Measurements from ENCODE around the gene SPATA9. TPM values are rescaled to one million over a fixed set of nuclear protein-coding genes. Genes with fewer than 3 reads are reported as not detected.
A peak's percentile ranks its signal among the peaks of the same experiment; 100 is the strongest.

The SPATA9 gene
- total RNA-seq, 1 donor = 0.54 TPM

- peak; percentile 83 for DNase-seq (ENCODE audit: low read depth)
- TF ChIP-seq CTCF (IDR thresholded peaks at IDR 0.05; ENCODE audit: insufficient read depth, low read length) = no peak
- no peak overlapping the region for H3K4me3 ChIP-seq (ENCODE audit: low read depth, low read length)
Measured at GRCh38 chr5:95723632-95724369, 41.0 kb upstream of the SPATA9 start.

DNA sequence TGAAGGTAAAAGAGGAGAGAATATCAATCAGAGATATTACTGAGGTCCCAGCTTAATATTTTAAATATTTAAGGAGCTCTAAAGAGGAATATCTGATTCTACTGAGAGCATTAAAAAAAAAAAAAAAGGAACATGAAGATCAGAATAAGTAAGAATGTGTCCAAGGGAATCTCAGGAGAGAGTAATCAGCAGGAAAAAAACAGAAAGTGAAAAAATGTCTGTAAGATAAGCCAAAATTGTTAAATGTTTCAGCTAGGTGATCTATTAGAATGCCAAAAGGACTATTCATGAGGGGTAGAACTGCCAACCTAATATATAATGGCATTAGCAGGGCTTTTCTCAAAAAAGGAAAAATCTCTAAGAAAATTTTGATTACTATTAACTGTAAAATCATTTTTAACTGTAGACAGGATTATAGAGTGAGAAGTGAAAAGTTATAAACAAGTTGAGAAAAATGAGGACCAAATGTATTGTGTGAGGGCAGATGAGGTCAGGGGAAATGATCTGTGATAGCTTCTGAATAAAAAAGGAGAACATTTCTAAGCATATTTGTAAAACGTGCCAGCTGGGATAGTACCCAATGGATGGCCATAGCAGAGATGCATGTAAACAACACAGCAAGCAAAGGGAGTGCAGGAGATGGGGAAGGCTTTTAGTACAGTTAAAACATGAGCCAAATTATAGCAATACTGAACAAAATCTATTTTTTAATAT is 38.9 kb upstream of the SPATA9 start:
- H3K4me3 ChIP-seq (ENCODE audit: low read depth, low read length) = no peak overlapping the region
- DNase-seq (ENCODE audit: low read depth) = no peak
- no peak for TF ChIP-seq CTCF (IDR thresholded peaks at IDR 0.05; ENCODE audit: insufficient read depth, low read length)

DNA sequence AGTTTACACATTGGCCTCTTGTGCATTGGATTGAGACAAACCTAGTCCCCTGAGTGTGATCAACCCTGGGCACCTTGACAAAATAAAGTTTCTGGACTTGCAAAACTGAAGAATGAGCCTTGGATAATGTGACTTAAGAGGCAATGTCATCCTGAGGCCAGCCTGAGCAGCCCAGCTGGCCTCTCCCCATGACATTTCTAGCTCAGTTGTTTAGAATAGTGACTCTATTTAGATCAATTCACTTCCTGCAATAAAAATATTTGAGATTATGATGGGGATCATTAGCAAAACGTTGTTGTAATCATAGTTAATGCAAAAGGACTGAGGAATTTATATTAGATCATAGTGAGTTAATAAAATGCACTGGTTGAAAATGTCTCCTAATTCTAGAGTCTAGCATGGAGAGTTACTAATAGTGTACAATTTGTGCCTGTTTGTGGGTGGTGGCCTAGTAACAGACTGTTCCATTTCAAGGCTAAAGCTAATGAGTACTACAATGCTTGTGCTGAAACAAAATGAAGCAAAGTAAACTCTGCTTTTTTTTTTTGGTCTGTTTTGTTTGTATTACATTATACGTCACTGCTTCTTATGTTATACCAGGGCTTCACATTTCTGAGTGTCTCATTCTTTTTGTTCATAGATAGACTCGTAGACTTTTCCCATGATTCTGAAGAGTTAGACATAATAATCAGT is 37.4 kb upstream of the SPATA9 start:
- H3K4me3 ChIP-seq (ENCODE audit: low read depth, low read length) = no peak overlapping the region
- TF ChIP-seq CTCF (IDR thresholded peaks at IDR 0.05; ENCODE audit: insufficient read depth, low read length) = no peak
- no peak for DNase-seq (ENCODE audit: low read depth)

DNA sequence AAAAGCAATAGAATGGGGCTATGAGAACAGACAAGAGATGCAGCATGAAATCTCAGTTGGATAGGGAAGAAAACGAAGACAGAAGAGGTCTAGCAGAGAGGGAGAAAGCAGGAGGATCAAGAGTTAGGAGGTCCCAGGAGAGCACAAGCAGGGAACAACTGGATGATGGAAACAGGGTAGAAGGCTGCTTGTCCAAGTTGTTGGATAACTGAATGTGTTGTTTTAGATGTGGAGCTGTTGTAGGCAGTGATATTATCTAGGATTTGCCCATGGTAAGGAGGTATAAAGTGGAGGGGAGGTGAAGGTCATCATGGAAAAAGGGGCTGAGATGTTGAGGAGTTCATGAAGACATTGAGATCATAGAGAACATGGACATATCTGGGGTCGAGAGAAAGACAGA is 35.9 kb upstream of the SPATA9 start:
- TF ChIP-seq CTCF (IDR thresholded peaks at IDR 0.05; ENCODE audit: insufficient read depth, low read length) = no peak
- no peak overlapping the region for H3K4me3 ChIP-seq (ENCODE audit: low read depth, low read length)
- DNase-seq (ENCODE audit: low read depth) = no peak

DNA sequence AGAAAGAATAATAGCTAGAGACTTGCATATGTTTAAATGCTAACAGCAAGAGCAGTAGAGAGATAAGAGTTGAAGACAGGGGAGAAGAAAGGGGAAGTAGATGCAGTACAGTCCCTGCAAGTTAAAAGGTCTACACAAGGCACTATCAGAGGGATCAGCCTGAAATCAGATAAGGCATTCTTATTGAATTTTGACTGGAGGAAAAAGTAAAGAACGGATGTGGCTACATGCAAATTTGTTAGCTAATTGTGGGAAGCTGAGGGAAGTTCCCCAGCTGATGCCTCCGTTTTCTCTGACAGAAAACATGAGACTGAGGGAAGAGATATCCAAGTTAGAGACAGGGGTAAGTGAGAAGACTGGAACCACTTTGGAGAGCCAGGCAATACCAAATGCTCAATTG is 35.4 kb upstream of the SPATA9 start:
- H3K4me3 ChIP-seq (ENCODE audit: low read depth, low read length) = no peak overlapping the region
- TF ChIP-seq CTCF (IDR thresholded peaks at IDR 0.05; ENCODE audit: insufficient read depth, low read length) = no peak
- no peak for DNase-seq (ENCODE audit: low read depth)

DNA sequence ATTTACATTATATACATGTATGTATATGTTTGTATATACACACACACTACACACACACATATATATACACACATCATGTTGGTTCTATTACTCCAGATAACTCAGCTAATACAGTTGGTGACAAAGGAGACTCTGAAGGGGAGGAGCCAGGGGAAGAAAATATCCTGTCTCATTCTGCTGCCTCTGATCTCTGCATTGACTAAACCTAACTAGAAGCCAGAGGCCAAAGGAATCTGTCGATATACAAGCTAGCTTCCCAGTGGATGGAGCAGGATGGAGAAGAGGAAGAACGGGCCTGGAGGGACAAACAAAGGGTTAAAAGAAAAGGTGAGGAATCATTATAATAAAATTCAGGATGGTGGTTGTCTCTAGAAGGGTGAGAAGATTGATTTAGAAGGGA is 34.6 kb upstream of the SPATA9 start:
- H3K4me3 ChIP-seq (ENCODE audit: low read depth, low read length) = no peak overlapping the region
- DNase-seq (ENCODE audit: low read depth) = no peak
- TF ChIP-seq CTCF (IDR thresholded peaks at IDR 0.05; ENCODE audit: insufficient read depth, low read length) = no peak

Measured in fibroblast of the aortic adventitia (primary cell).